GM19438 (cell line): ENCODE results near the gene RARS2.
"Not testable (repeated sequence)": the region's sequence is repeated elsewhere in the genome, so short reads cannot be mapped to it uniquely, and the experiment has no call there.

ENCODE experiments used
- ATAC-seq: cut with Tn5 transposase; IDR thresholded peaks from one replicate; pipeline ENCODE4 v1.9.1; 2021; ENCODE audit warnings: low read depth; ENCODE audit not compliant: unreplicated experiment

The RARS2 gene

GRCh38 chr6:87589693-87590416 lies at the start of gene RARS2, which contains the start of gene ORC3:
Gene RARS2 (minus strand): TSS chr6:87589987. CDS start chr6:87589957, 30 bp downstream.
Gene ORC3 (plus strand): TSS chr6:87590135. CDS start chr6:87590169, 34 bp downstream.
- peak; percentile 100 for ATAC-seq

DNA sequence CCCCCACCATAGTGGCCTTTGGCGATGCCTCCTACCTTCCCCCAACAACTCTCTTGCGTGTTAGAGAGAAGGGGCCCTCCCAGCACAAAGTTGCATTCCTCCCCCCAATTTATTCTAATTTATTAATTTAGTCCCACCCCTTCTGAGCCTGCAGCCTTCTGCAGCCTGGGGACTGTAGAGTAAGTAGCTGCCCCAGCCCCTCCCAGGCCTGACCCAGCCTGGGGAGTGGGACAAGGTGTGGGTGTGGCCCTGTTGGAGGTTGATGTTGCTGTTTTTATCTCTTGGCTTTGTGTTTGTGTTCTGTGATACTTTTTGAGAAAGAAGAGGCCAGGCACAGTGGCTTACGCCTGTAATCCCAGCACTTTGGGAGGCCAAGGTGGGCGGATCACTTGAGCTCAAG lies 49.6 kb upstream of the RARS2 start:
- ATAC-seq: no peak

DNA sequence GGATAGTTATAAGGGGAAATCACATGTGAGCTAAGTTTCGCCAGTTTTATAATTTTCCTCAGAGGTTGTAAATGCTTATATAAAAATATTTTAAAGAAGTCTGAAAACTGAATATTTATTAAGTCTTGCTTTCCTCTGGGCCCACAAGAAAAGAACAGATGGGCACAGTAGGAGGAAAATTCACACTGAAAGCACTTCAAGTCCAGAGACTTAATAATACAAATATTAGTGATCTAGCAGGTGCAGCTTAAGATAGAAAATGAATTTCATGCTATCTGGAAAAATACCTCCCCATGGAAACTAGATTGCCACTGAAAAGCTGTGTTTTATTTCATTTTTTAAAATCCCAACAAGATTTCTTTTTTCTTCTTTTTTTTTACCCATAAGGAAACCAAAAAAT lies 47.3 kb upstream of the RARS2 start:
- ATAC-seq: no peak

GRCh38 chr6:87636315-87636714 lies 46.5 kb upstream of the RARS2 start:
- no peak for ATAC-seq

DNA sequence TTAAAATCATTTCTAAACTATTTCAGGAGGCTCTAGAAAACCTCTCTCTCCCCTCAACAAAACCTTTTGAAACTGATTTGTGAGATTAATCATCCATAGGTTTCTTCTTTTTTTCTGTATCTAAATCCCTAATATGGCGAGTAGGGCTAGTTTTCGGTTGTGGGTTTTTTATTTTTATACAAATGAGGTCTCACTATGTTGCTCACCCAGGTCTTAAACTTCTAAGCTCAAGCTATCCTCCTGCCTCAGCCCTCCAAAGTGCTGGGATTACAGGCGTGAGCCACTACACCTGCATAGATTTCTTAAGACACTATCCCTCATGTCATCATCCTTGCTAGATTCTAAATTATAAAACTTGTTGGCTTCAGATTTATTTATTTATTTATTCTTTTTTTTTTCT lies 44.1 kb upstream of the RARS2 start:
- ATAC-seq: no peak

DNA sequence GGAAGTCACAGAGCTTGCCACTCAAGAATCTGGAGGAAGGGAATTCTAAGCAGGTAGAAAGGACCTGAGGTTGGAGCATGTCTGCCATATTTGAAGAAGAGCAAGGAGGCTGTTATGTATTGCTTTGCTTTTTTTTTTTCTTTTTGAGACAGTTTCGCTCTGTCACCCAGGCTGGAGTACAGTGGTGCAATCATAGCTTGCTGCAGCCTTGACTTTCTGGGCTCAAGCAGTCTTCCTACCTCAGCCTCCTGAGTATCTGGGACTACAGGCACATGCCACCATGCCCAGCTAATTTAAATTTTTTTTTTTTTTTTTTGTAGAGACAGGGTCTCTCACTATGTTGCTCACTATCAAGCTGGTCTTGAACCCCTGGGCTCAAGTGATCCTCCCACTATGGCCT lies 41.0 kb upstream of the RARS2 start:
- ATAC-seq: no peak

- no peak for ATAC-seq
These were observed 39.1 kb upstream of the RARS2 start for GRCh38 chr6:87628881-87629280.

DNA sequence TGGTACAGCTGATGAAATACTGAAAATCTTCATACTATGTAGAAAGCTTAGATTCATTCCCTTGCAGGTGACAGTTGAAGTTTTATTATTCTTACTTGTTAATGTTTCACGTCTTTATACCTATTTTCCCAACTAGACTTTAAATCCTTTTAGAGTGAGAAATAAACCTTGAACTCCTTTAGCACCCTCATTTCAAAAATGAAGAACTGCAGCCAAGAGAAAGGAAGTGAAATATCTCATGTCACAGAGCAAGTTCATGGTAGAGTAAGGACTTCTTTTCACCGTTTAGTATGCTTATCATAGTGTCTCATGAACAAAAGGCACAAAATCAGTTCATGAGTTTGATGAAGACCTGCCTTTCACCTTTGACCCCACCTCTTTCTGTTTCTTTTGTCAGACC lies 38.6 kb upstream of the RARS2 start:
- ATAC-seq: no peak

DNA sequence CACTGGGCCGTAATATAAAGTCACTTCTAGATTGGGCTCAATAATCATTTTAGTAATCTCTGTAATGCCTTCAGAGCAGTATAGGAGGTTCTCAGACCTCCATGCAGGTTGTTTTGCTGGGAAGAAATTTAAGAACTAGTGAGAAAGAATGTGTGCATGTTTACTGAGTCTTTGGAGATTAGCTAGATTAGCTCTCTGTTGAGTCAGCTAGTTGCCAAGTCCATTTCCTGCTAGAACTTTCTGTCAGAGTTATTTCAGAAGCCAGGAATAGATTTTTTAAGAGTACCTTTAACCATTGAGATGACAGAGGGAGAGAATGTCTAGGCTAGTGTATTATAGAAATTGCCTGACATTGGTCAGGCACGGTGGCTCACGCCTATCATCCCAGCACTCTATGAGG lies 33.5 kb upstream of the RARS2 start:
- ATAC-seq: no peak

GRCh38 chr6:87618531-87618930 lies 28.7 kb upstream of the RARS2 start:
- no peak for ATAC-seq

DNA sequence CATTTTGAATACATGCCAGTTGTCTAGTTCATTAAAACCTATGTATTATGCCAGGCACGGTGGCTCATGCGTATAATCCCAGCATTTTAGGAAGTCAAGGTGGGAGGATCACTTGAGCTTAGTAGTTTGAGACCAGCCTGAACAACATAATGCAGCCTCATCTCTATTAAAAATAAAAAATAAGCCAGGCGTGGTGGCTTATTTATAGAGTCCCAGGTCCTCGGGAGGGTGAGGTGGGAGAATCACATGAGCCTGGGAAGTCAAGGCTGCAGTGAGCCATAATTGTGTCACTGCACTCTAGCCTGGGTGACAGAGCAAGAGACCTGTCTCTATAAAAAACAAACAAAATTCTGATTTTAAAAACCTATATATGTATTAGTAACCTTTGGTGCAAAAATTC lies 27.6 kb upstream of the RARS2 start:
- no peak for ATAC-seq

- ATAC-seq: not testable (repeated sequence)
These were observed 23.2 kb upstream of the RARS2 start for GRCh38 chr6:87613018-87613417.

- ATAC-seq: no peak
These were observed 19.0 kb upstream of the RARS2 start for GRCh38 chr6:87608802-87609201.

DNA sequence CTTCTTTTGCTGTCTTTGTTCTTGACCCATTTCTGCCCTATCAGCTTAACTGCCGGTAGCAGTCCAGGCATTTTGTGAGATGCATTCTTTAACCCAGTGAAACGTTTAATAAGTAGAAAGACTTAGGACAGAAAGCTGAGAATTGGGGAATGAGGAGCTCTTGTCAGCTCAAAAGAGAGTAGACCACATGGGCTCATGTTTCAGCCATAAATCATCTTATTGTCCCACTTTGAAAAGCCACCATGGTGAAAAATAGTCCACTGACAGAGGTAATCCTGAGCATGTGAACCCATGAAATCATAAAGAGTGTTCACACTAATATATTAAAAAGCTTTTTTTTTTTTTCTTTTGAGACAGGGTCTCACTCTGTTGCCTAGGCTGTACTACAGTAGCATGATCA lies 16.4 kb upstream of the RARS2 start:
- ATAC-seq: no peak

- ATAC-seq: no peak
These were observed 10.8 kb upstream of the RARS2 start for GRCh38 chr6:87600576-87600975.

DNA sequence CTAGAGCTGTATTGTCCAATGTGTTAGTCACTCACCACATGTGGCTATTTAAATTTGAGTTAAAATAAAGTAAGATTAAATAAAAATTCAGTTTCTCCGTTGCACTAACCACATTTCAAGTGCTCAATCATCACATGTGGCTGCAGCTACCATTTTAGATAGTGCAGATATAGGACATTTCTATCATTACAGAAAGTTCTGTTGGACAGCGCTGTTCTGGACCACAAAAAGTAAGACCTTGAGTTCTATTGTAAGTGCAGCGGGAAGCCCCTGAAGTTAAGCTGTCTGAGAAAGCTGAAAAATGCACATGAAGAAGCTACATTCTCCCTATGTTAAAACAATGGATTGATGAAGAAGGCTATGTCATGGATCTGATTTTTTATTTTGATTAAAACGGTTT lies 1.2 kb upstream of the RARS2 start:
- ATAC-seq: no peak

GRCh38 chr6:87590417-87590880 lies 662 bp upstream of the RARS2 start:
- no peak for ATAC-seq

- ATAC-seq: no peak
These were observed 905 bp downstream of the RARS2 start for GRCh38 chr6:87588756-87589407.

DNA sequence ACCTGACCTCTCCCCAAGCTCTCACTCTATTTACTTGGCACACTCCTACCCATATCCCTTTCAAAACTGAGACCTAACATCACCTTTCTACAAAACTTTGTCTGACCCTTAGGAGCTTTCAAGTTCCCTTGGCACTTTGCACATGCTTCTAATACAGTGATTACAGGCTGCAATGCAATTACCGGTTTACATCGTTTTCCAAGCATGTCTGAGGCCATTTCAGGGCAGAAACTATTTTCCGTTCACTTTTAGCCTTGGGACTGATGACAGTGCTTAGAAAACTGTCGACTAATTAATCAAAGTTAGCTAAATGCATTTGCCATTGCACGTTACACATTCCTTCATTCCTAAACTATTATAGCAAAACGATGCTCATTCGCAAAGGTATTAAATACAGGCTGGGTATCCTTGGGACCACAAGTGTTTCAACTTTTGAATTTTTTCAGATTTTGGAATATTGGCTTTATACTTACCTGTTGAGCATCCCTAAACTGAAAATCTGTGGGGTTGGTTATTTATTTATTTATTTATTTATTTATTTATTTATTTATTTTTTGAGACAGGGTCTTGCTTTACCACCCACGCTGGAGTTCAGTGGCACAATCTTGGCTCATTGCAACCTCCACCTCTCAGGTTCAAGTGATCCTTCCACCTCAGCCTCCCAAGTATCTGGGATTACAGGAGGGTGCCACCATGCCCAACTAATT lies 3.3 kb downstream of the RARS2 start:
- ATAC-seq: no peak

- ATAC-seq: no peak
These were observed 6.0 kb downstream of the RARS2 start for GRCh38 chr6:87583822-87584221.

- no peak for ATAC-seq
These were observed 14.4 kb downstream of the RARS2 start for GRCh38 chr6:87575423-87575822.
